Neural progenitor cell (in vitro differentiated cells): ENCODE results near the gene CYCS. TPM values are rescaled to one million over a fixed set of nuclear protein-coding genes. Genes with fewer than 3 reads are reported as not detected.
A peak's percentile ranks its signal among the peaks of the same experiment; 100 is the strongest.

Experiments used
- DNase-seq: peaks from one replicate; pipeline ENCODE4 v3.0.0-alpha.2; 2016; ENCODE audit warnings: low spot score
- H2AFZ ChIP-seq: fragments of 200-600 bp; sonication (generic); replicated peaks from 2 replicates; pipeline ENCODE4 v1.6.1; 2016; ENCODE audit warnings: antibody characterized with exemption
- H3F3A ChIP-seq: fragments of 200-600 bp; sonication (generic); 2 replicates; pipeline ENCODE4 v1.6.1; 2016; ENCODE audit warnings: antibody characterized with exemption, low read depth
- H3K27ac ChIP-seq: fragments of 200-600 bp; sonication (generic); 2 replicates; pipeline ENCODE4 v1.5.1; 2016; ENCODE audit warnings: mild to moderate bottlenecking
- H3K27me3 ChIP-seq: fragments of 200-600 bp; sonication (generic); 2 replicates; pipeline ENCODE4 v1.6.1; 2016; ENCODE audit warnings: mild to moderate bottlenecking, moderate library complexity
- H3K36me3 ChIP-seq: fragments of 200-600 bp; sonication (generic); 2 replicates; pipeline ENCODE4 v1.5.1; 2016
- H3K4me1 ChIP-seq: fragments of 200-600 bp; sonication (generic); 2 replicates; pipeline ENCODE4 v1.6.1; 2016; ENCODE audit warnings: mixed run types
- H3K4me2 ChIP-seq: fragments of 200-600 bp; sonication (generic); 2 replicates; pipeline ENCODE4 v1.6.1; 2016
- H3K4me3 ChIP-seq: fragments of 200-600 bp; sonication (generic); 2 replicates; pipeline ENCODE4 v1.5.1; 2016
- H3K79me2 ChIP-seq: fragments of 200-600 bp; sonication (generic); 2 replicates; pipeline ENCODE4 v1.6.1; 2016; ENCODE audit warnings: low read depth
- H3K9ac ChIP-seq: fragments of 200-600 bp; sonication (generic); 2 replicates; pipeline ENCODE4 v1.6.1; 2016
- H3K9me3 ChIP-seq: fragments of 200-600 bp; sonication (generic); 2 replicates; pipeline ENCODE4 v1.5.1; 2016; ENCODE audit warnings: low read depth
- H4K20me1 ChIP-seq: fragments of 200-600 bp; sonication (generic); 2 replicates; pipeline ENCODE4 v1.6.1; 2016; ENCODE audit warnings: low read depth
- H3K27ac Mint-ChIP-seq: 3 replicates; pipeline ENCODE4 v1.8.0; 2021; ENCODE audit warnings: mixed read lengths
- H3K27me3 Mint-ChIP-seq: 2 replicates; pipeline ENCODE4 v1.8.0; 2022; ENCODE audit warnings: low read depth, mild to moderate bottlenecking, inconsistent platforms, moderate library complexity, mixed read lengths; ENCODE audit not compliant: insufficient read depth
- H3K36me3 Mint-ChIP-seq: 3 replicates; pipeline ENCODE4 v1.8.0; 2021; ENCODE audit warnings: mixed read lengths
- H3K4me1 Mint-ChIP-seq: 3 replicates; pipeline ENCODE4 v1.8.0; 2021; ENCODE audit warnings: mixed read lengths
- H3K4me3 Mint-ChIP-seq: 3 replicates; pipeline ENCODE4 v1.8.0; 2021; ENCODE audit warnings: mild to moderate bottlenecking, moderate library complexity, mixed read lengths
- H3K9me3 Mint-ChIP-seq: 3 replicates; pipeline ENCODE4 v1.8.0; 2020; ENCODE audit warnings: mixed read lengths
- CTCF ChIP-seq: fragments of 200-600 bp; sonication (generic); IDR thresholded peaks from 2 replicates; pipeline ENCODE4 v1.5.1; 2017; ENCODE audit warnings: antibody characterized with exemption, mild to moderate bottlenecking
- EZH2 ChIP-seq: fragments of 200-600 bp; sonication (generic); IDR thresholded peaks from 2 replicates; pipeline ENCODE4 v1.6.1; 2017; ENCODE audit warnings: antibody characterized with exemption, mild to moderate bottlenecking, moderate library complexity
- EZH2phosphoT487 ChIP-seq: fragments of 200-600 bp; sonication (generic); IDR thresholded peaks from 2 replicates; pipeline ENCODE4 v1.6.1; 2017; ENCODE audit warnings: antibody characterized with exemption
- total RNA-seq: library from RNA; depleted of rRNA; stranded (reverse); fragments of >200 nt; gene quantifications from 2 replicates; pipeline ENCODE4 v1.2.3, GENCODE V29; 2015; ENCODE audit warnings: low replicate concordance

The CYCS gene
- total RNA-seq, 1 donor from 2014 or later, result 93.9 TPM

- no peak overlapping the region for H3K4me3 ChIP-seq
- no peaks in the 10 kb centered on the region for H3K27me3 ChIP-seq
- H3K27ac ChIP-seq, result no peak overlapping the region
- no peaks in the 10 kb centered on the region for H4K20me1 ChIP-seq
- H3K36me3 Mint-ChIP-seq, result no peaks in the 10 kb centered on the region
- H3K9me3 Mint-ChIP-seq, result no peaks in the 10 kb centered on the region
- H3K4me1 ChIP-seq, result peaks cover 13% of the 10 kb centered on the region
- no peaks in the 10 kb centered on the region for H3K9me3 ChIP-seq
- H2AFZ ChIP-seq, result no peak overlapping the region
- DNase-seq, result no peak
- H3K4me2 ChIP-seq, result no peak overlapping the region
- peaks cover 8% of the 10 kb centered on the region for H3K4me1 Mint-ChIP-seq
- TF ChIP-seq EZH2phosphoT487 (no peak), CTCF (no peak)
- peaks cover 2% of the 10 kb centered on the region for H3K27me3 Mint-ChIP-seq
- peaks cover 10% of the 10 kb centered on the region for H3F3A ChIP-seq
- H3K36me3 ChIP-seq, result no peaks in the 10 kb centered on the region
- H3K79me2 ChIP-seq, result no peaks in the 10 kb centered on the region
- H3K27ac Mint-ChIP-seq, result no peak overlapping the region
- no peak overlapping the region for H3K9ac ChIP-seq
- no peak overlapping the region for H3K4me3 Mint-ChIP-seq
Measured at GRCh38 chr7:25151773-25152172, 26.7 kb upstream of the CYCS start.

- Mint-ChIP-seq H3K27me3 (no peaks in the 10 kb centered on the region), H3K9me3 (no peaks in the 10 kb centered on the region), H3K4me1 (peaks cover 8% of the 10 kb centered on the region), H3K27ac (no peak overlapping the region), H3K36me3 (no peaks in the 10 kb centered on the region), H3K4me3 (no peak overlapping the region)
- H4K20me1 ChIP-seq, result no peaks in the 10 kb centered on the region
- peak overlapping the region; percentile 21 for H3K4me2 ChIP-seq
- no peak overlapping the region for H3K4me3 ChIP-seq
- peak; percentile 40 for DNase-seq
- H3K9ac ChIP-seq, result no peak overlapping the region
- H3K4me1 ChIP-seq, result peaks cover 13% of the 10 kb centered on the region
- H3K79me2 ChIP-seq, result no peaks in the 10 kb centered on the region
- TF ChIP-seq EZH2, result no peak
- TF ChIP-seq CTCF, result no peak
- TF ChIP-seq EZH2phosphoT487, result no peak
- H3K9me3 ChIP-seq, result no peaks in the 10 kb centered on the region
- H3K36me3 ChIP-seq, result no peaks in the 10 kb centered on the region
- H2AFZ ChIP-seq, result no peak overlapping the region
- H3K27me3 ChIP-seq, result no peaks in the 10 kb centered on the region
- no peak overlapping the region for H3K27ac ChIP-seq
- H3F3A ChIP-seq, result peaks cover 10% of the 10 kb centered on the region
Measured at GRCh38 chr7:25149836-25150235, 24.8 kb upstream of the CYCS start.

GRCh38 chr7:25148772-25149575, 23.9 kb upstream of the CYCS start:
- H3F3A ChIP-seq, result peaks cover 10% of the 10 kb centered on the region
- no peak overlapping the region for H3K4me3 ChIP-seq
- H3K9ac ChIP-seq, result no peak overlapping the region
- no peaks in the 10 kb centered on the region for H3K9me3 ChIP-seq
- DNase-seq, result no peak
- TF ChIP-seq EZH2 (no peak), CTCF (peak; percentile 10), EZH2phosphoT487 (no peak)
- no peaks in the 10 kb centered on the region for H3K36me3 ChIP-seq
- Mint-ChIP-seq H3K4me3 (no peak overlapping the region), H3K27ac (no peak overlapping the region), H3K36me3 (no peaks in the 10 kb centered on the region), H3K4me1 (peaks cover 8% of the 10 kb centered on the region), H3K27me3 (no peaks in the 10 kb centered on the region), H3K9me3 (no peaks in the 10 kb centered on the region)
- H3K4me1 ChIP-seq, result peaks cover 13% of the 10 kb centered on the region
- no peaks in the 10 kb centered on the region for H3K27me3 ChIP-seq
- H3K79me2 ChIP-seq, result no peaks in the 10 kb centered on the region
- H4K20me1 ChIP-seq, result no peaks in the 10 kb centered on the region
- H3K4me2 ChIP-seq, result peak overlapping the region; percentile 21
- H2AFZ ChIP-seq, result no peak overlapping the region
- no peak overlapping the region for H3K27ac ChIP-seq
